GM12878 (cell line): Measurements from ENCODE around the gene UROD. TPM values are rescaled to one million over a fixed set of nuclear protein-coding genes. Genes with fewer than 3 reads are reported as not detected.

Source experiments
- ATAC-seq: fragments of 200-7000 bp; cut with Tn5 transposase; 3 replicates; pipeline ENCODE4 v1.9.1; 2020; ENCODE audit warnings: mild to moderate bottlenecking, moderate library complexity
- BruUV-seq: library from RNA; stranded (reverse); fragments of 400-500 nt; replicated peaks from 2 replicates; lab custom pipeline; 2021; lab: Mats Ljungman, UMichigan
- CTCF ChIA-PET: fragments of 300-600 bp; sonication (Branson Sonifier 250); formaldehyde crosslinking; extraction: SDS; loops from one replicate; lab custom pipeline; 2021; ENCODE audit warnings: inconsistent platforms; lab: Yijun Ruan, JAX
- POLR2A ChIA-PET: fragments of 350-600 bp; formaldehyde crosslinking; extraction: SDS; loops from one replicate; lab custom pipeline; 2021; ENCODE audit warnings: inconsistent platforms; lab: Charles Lee
- RAD21 ChIA-PET: fragments of 300-600 bp; sonication (Branson Sonifier 250); formaldehyde crosslinking; loops from one replicate; lab custom pipeline; 2023; ENCODE audit warnings: antibody characterized with exemption; ENCODE audit not compliant: unreplicated experiment; lab: Charles Lee
- SMC1A ChIA-PET: fragments of 300-600 bp; sonication (Branson Sonifier 250); formaldehyde crosslinking; loops from one replicate; lab custom pipeline; 2023; ENCODE audit not compliant: unreplicated experiment, uncharacterized antibody; lab: Charles Lee
- DNase-seq: peaks from one replicate; pipeline ENCODE4 v3.0.0-alpha.2; 2011; ENCODE audit warnings: low read depth, low spot score
- FAIRE-seq: peaks from 3 replicates; lab custom pipeline; 2011; peaks lifted over from hg19 to GRCh38; lab: Jason Lieb, UNC
- H2AFZ ChIP-seq: 2 replicates; pipeline ENCODE4 v1.6.0; 2011; ENCODE audit warnings: low read depth, low read length, control low read depth; ENCODE audit not compliant: control insufficient read depth
- H3K27ac ChIP-seq: 2 replicates; pipeline ENCODE4 v1.5.1; 2011; ENCODE audit warnings: control low read depth; ENCODE audit not compliant: control insufficient read depth, insufficient read depth
- H3K27me3 ChIP-seq, 2 experiments: replicated peaks in 1 of 2; 2 replicates each; pipeline versions ENCODE4 v1.6.0 to v1.6.1; 2011; ENCODE audit warnings: low read length in 1 of 2; ENCODE audit not compliant: control insufficient read depth in 2 of 2, insufficient read depth in 2 of 2
- H3K36me3 ChIP-seq, 2 experiments: 2 replicates each; pipeline ENCODE4 v1.5.1; 2011; ENCODE audit warnings: low read length in 1 of 2; ENCODE audit not compliant: control insufficient read depth in 2 of 2, insufficient read depth in 2 of 2
- H3K4me1 ChIP-seq: 2 replicates; pipeline ENCODE4 v1.6.1; 2011; ENCODE audit warnings: mild to moderate bottlenecking, low read length, moderate library complexity, mixed read lengths; ENCODE audit not compliant: control insufficient read depth, insufficient read depth
- H3K4me2 ChIP-seq: 2 replicates; pipeline ENCODE4 v1.6.0; 2011; ENCODE audit warnings: control low read depth; ENCODE audit not compliant: control insufficient read depth, insufficient read depth
- H3K4me3 ChIP-seq: fragments of 200-600 bp; sonication (generic); 2 replicates; pipeline ENCODE4 v1.5.1; 2016
- H3K79me2 ChIP-seq: 2 replicates; pipeline ENCODE4 v1.6.0; 2011; ENCODE audit warnings: low read length; ENCODE audit not compliant: control insufficient read depth, insufficient read depth
- H3K9ac ChIP-seq: 2 replicates; pipeline ENCODE4 v1.8.0; 2011; ENCODE audit warnings: low read length, control low read depth, mixed read lengths; ENCODE audit not compliant: control insufficient read depth, insufficient read depth
- H3K9me3 ChIP-seq: replicated peaks from 3 replicates; pipeline ENCODE4 v1.5.1; 2011; ENCODE audit warnings: mild to moderate bottlenecking, low read length; ENCODE audit not compliant: control insufficient read depth, insufficient read depth
- H4K20me1 ChIP-seq: 2 replicates; pipeline ENCODE4 v1.6.0; 2011; ENCODE audit not compliant: control insufficient read depth, insufficient read depth
- CTCF ChIP-seq, 3 experiments: IDR thresholded peaks in 2 of 3; conservative IDR thresholded peaks in 1 of 3; 2 replicates each; pipeline ENCODE4 v1.5.1; 2011; ENCODE audit warnings: low read depth in 3 of 3, low read length in 3 of 3, mild to moderate bottlenecking in 3 of 3, control low read depth in 2 of 3, moderate library complexity in 2 of 3, inconsistent platforms in 1 of 3, mixed read lengths in 1 of 3; ENCODE audit not compliant: control insufficient read depth in 2 of 3, insufficient read depth in 1 of 3; ENCODE audit errors: extremely low read depth in 1 of 3
- EED ChIP-seq: sonication (generic); IDR thresholded peaks from 2 replicates; pipeline ENCODE4 v1.6.1; 2016; ENCODE audit warnings: antibody characterized with exemption, low read depth
- FOS ChIP-seq: IDR thresholded peaks from 3 replicates; pipeline ENCODE4 v1.6.1; 2011; ENCODE audit warnings: borderline replicate concordance; ENCODE audit not compliant: insufficient read length; ENCODE audit errors: extremely low read depth
- FOXM1 ChIP-seq: IDR thresholded peaks from 2 replicates; pipeline ENCODE4 v1.6.1; 2012; ENCODE audit warnings: low read depth, mild to moderate bottlenecking, inconsistent platforms, low read length, moderate library complexity
- GABPA ChIP-seq: IDR thresholded peaks from 2 replicates; pipeline ENCODE4 v1.6.1; 2014; ENCODE audit warnings: antibody characterized with exemption, low read depth, mild to moderate bottlenecking, inconsistent platforms
- KAT2A ChIP-seq: conservative IDR thresholded peaks from 2 replicates; pipeline ENCODE4 v1.6.1; 2011; ENCODE audit warnings: low read depth, low read length; ENCODE audit not compliant: control insufficient read depth
- KDM1A ChIP-seq: fragments of 200-600 bp; sonication (generic); IDR thresholded peaks from 2 replicates; pipeline ENCODE4 v1.6.1; 2016; ENCODE audit warnings: borderline replicate concordance
- MYB ChIP-seq: fragments of 150-350 bp; IDR thresholded peaks from 2 replicates; pipeline ENCODE4 v1.6.1; 2014; ENCODE audit warnings: mild to moderate bottlenecking, low read depth, low read length, borderline replicate concordance
- NFXL1 ChIP-seq: fragments of 450-650 bp; IDR thresholded peaks from 2 replicates; pipeline ENCODE4 v1.6.1; 2017; ENCODE audit warnings: antibody characterized with exemption, mild to moderate bottlenecking, borderline replicate concordance
- POU2F2 ChIP-seq: IDR thresholded peaks from 3 replicates; pipeline ENCODE4 v1.6.1; 2011; ENCODE audit warnings: low read depth, mild to moderate bottlenecking, low read length, borderline replicate concordance
- RFX5 ChIP-seq: IDR thresholded peaks from 2 replicates; pipeline ENCODE4 v1.6.1; 2011; ENCODE audit warnings: low read depth, low read length, improper control_type of control experiment
- RUNX3 ChIP-seq: IDR thresholded peaks from 2 replicates; pipeline ENCODE4 v1.6.1; 2012; ENCODE audit warnings: low read length, inconsistent platforms
- SRF ChIP-seq, 2 experiments: IDR thresholded peaks; 2 replicates each; pipeline ENCODE4 v1.6.1; 2011; ENCODE audit warnings: low read depth in 2 of 2, low read length in 2 of 2, mild to moderate bottlenecking in 1 of 2, moderate library complexity in 1 of 2
- STAT1 ChIP-seq: fragments of 450-650 bp; conservative IDR thresholded peaks from 2 replicates; pipeline ENCODE4 v1.6.1; 2014; ENCODE audit warnings: antibody characterized with exemption, mild to moderate bottlenecking
- ZNF217 ChIP-seq: fragments of 450-650 bp; IDR thresholded peaks from 2 replicates; pipeline ENCODE4 v1.6.1; 2017; ENCODE audit warnings: antibody characterized with exemption, mild to moderate bottlenecking
- WGBS: methylation state at CpG from one replicate; pipeline ENCODE4 v1.1.6; 2016; ENCODE audit warnings: low lambda C conversion rate; ENCODE audit not compliant: insufficient replicate concordance, insufficient coverage; ENCODE audit errors: missing lambda C conversion rate; 5-methylcytosine and 5-hydroxymethylcytosine counted together
- in situ Hi-C: fragments of 300-500 bp; cut with MboI; formaldehyde crosslinking; loops from 9 replicates; pipeline ENCODE4 v1.14.3; 2018; ENCODE audit warnings: mixed read lengths
- intact Hi-C: fragments of 100-400 bp; cut with micrococcal nuclease; formaldehyde crosslinking; loops from one replicate; pipeline ENCODE4 v1.14.2; 2022; ENCODE audit not compliant: unreplicated experiment
- polyA plus RNA-seq, 11 experiments: library from polyadenylated mRNA; depleted of rRNA in 4 of 11; unstranded in 6 of 11; stranded (reverse) in 5 of 11; fragments of >200 nt; fragmentation: Nextera tagmentation in 4 of 11; fragmentation: Illumina TruSeq in 1 of 11; extraction: Ambion mirVana in 4 of 11; extraction: Trizol in 1 of 11; gene quantifications; 1 replicate in 1 of 11; 2 replicates in 10 of 11; pipeline versions ENCODE4 v1.2.1 to v1.2.3, GENCODE V29; 2011 to 2016; ENCODE audit warnings: inconsistent platforms in 2 of 11, missing spikeins in 2 of 11, low read depth in 1 of 11
- total RNA-seq, 4 experiments: library from RNA; depleted of rRNA in 3 of 4; stranded (reverse); fragments of >200 nt in 3 of 4; fragmentation: Illumina TruSeq in 1 of 4; extraction: Trizol in 1 of 4; gene quantifications; 2 replicates each; pipeline versions ENCODE4 v1.2.1 to v1.2.3, GENCODE V29; 2013 to 2021

Gene UROD
- total and polyA plus RNA-seq, 10 of the 15 experiments (the other 5 are each of a cell fraction or from before 2014, with no cell fraction given) = 65.8 to 330 (median 102) TPM

GRCh38 chr1:44995467-44996238 is 16.4 kb upstream of the UROD start (continued):
- no peak for TF ChIP-seq CTCF (IDR thresholded peaks at IDR 0.05 in 2 of 3, conservative IDR thresholded peaks at IDR 0.05 in 1 of 3; ENCODE audit: control insufficient read depth in 2 of 3, extremely low read depth in 1 of 3, insufficient read depth in 1 of 3, low read depth in 3 of 3, low read length in 3 of 3)
- TF ChIP-seq MYB = no peak
- TF ChIP-seq FOXM1 = no peak
- TF ChIP-seq KAT2A = no peak
- no peak for TF ChIP-seq NFXL1
- no peak for TF ChIP-seq STAT1
- TF ChIP-seq FOS = no peak
- TF ChIP-seq RFX5 = no peak
- TF ChIP-seq GABPA = no peak
- no peak for TF ChIP-seq POU2F2

- no peak overlapping the region for H3K27ac ChIP-seq
These were observed 12.8 kb upstream of the UROD start for GRCh38 chr1:44999232-44999631.

More at GRCh38 chr1:44999232-44999631, 12.8 kb upstream of the UROD start:
- 67% methylated on average over 3 of the region's 3 CpGs for WGBS
- no TSS peak for BruUV-seq
- FAIRE-seq = no peak
- ATAC-seq = no peak
- no peaks in the 10 kb centered on the region for H3K79me2 ChIP-seq
- CTCF ChIA-PET = interaction anchor here (0.6 to 1.8 kb wide), 3 partner anchors 10 to 106 kb away, joined by 3 to 7 read pairs (median 4); no protein-coding TSS in a partner anchor
- no peaks in the 10 kb centered on the region for H4K20me1 ChIP-seq
- H3K4me2 ChIP-seq = no peak overlapping the region
- H3K4me1 ChIP-seq = no peaks in the 10 kb centered on the region
- H3K36me3 ChIP-seq = peaks cover 0 to 11% of the 10 kb centered on the region in 2 experiments; a peak in 3 of 4 replicates
- no peak overlapping the region for H3K9ac ChIP-seq
- TF ChIP-seq ZNF217 = no peak
- no peak for TF ChIP-seq SRF (IDR thresholded peaks at IDR 0.05; ENCODE audit: low read depth in 2 of 2, low read length in 2 of 2)
- TF ChIP-seq KDM1A = no peak
- TF ChIP-seq EED = no peak
- no peak for TF ChIP-seq RUNX3
- TF ChIP-seq, all 136 proteins: peak for 0
- Histone ChIP-seq H3K27me3 (no peaks in the 10 kb centered on the region), H3K4me3 (no peak overlapping the region), H3K9me3 (no peaks in the 10 kb centered on the region), H2AFZ (no peak overlapping the region)
- ChIA-PET RAD21 (interaction anchor here (0.6 kb wide), 1 partner anchor 163 kb away, joined by 3 read pairs; no protein-coding TSS in a partner anchor), POLR2A (interaction anchor here (0.5 to 1.4 kb wide), 5 partner anchors 13 to 340 kb away, joined by 3 to 4 read pairs (median 3); partner anchors contain the start of genes TOE1 and UROD), SMC1A (interaction anchor here (1.3 kb wide), 1 partner anchor 38 kb away, joined by 4 read pairs; no protein-coding TSS in a partner anchor)
- in situ Hi-C loops (no loop called here), intact Hi-C loops (no loop called here)
- DNase-seq = no peak
